Brain microvascular endothelial cell (primary cell): Measurements from ENCODE around the gene SASH1.

Experiments
- DNase-seq: peaks from one replicate; pipeline ENCODE4 v3.0.0-alpha.2; 2020
- H3K27ac ChIP-seq: fragments of 250-450 bp; sonication (Bioruptor Pico); 2 replicates; pipeline ENCODE4 v1.5.1; 2020; ENCODE audit warnings: mild to moderate bottlenecking, moderate library complexity
- H3K27me3 ChIP-seq: fragments of 250-450 bp; sonication (Bioruptor Pico); replicated peaks from 2 replicates; pipeline ENCODE4 v1.5.1; 2020; ENCODE audit warnings: mild to moderate bottlenecking
- H3K36me3 ChIP-seq: fragments of 250-450 bp; sonication (Bioruptor Pico); replicated peaks from 2 replicates; pipeline ENCODE4 v1.5.1; 2020; ENCODE audit warnings: mild to moderate bottlenecking
- H3K4me3 ChIP-seq: 2 replicates; pipeline ENCODE4 v1.5.1; 2011; ENCODE audit warnings: low read depth, mild to moderate bottlenecking, control low read depth, low read length, moderate library complexity
- CTCF ChIP-seq: IDR thresholded peaks from 2 replicates; pipeline ENCODE4 v1.5.1; 2011; ENCODE audit warnings: low read depth, mild to moderate bottlenecking, moderate library complexity, low read length, control low read depth, inconsistent platforms; ENCODE audit errors: missing control alignments
- in situ Hi-C: cut with HindIII; loops from 2 replicates; pipeline ENCODE4 v1.10.0; 2017; ENCODE audit warnings: low sequenced_read_pairs, low pct_ligation_motif_present

SASH1 gene

DNA sequence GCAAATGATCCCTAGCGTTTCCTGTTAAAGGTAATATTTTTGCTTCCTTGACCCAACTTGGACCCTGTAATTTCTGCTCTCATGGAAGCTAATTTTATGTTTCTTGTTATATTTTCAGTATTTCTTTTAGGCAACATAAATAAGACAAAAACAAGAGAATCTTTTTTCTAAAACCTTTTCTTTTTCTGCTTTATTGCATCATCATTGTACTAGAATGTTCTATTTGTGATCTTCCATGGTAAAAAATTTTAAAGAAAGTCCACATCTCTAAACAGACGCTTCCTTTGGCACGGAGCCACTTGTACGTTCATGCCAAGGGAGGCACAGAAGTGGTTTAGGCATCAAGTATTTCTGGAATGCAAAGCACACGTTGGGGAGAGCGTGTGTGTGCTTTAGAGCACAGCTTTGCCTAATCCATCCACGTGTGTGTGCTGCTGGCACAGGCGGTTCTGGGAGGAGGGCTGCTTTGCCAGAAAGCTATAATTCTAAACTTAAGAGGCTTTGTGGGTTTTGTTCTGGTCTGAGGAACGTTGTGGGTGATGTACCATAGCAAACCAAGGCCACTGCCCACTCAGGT lies 98.3 kb downstream of the SASH1 start:
- Histone ChIP-seq H3K4me3 (no peak overlapping the region), H3K36me3 (no peaks in the 10 kb centered on the region), H3K27ac (peak overlapping the region; percentile 34), H3K27me3 (no peaks in the 10 kb centered on the region)
- no peak for TF ChIP-seq CTCF
- in situ Hi-C loops, result no loop called here
- peak; percentile 52 for DNase-seq

- Histone ChIP-seq H3K4me3 (no peak overlapping the region), H3K27me3 (no peaks in the 10 kb centered on the region), H3K27ac (peak overlapping the region; percentile 34), H3K36me3 (no peaks in the 10 kb centered on the region)
- in situ Hi-C loops, result no loop called here
- TF ChIP-seq CTCF, result no peak
- DNase-seq, result peak; percentile 15
Observed at GRCh38 chr6:148441454-148441911, 98.8 kb downstream of the SASH1 start.

DNA sequence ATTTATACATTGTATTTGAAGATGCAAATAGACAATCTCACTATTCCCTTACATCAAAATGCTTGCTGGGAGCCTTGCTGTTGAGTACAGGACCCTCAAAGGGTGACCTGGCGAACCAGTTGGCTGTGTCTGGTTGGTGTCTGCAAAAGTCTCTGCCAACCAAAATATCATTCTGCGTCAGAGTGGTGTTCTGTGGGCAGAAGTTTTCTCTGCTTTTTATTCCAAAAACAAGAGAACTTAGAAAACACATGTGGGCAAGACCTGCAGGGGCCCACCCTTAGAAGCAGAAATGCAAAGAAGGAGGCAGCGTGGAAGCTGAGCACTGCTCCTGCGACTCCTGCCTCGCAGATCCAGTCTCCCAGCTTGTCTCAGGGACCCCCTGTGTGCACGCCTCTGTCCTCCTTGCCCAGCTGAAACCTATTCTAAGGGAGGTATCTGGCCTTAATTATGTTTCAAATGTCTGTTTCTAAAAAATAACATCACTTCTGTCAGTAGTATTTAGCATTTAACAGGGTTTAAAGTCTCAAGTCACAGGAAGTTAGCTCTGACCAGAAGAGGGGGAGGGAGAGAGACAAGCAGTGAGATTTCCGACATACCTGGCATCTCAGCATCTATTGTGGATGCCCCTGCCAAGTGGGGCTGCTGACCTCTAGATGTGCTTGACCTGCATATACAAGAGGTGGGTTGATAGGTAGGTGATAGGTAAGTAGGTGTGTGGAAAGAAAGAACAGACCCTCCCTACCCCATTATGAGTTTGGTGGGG lies 101.3 kb downstream of the SASH1 start:
- Histone ChIP-seq H3K27me3 (no peaks in the 10 kb centered on the region), H3K4me3 (no peak overlapping the region), H3K36me3 (no peaks in the 10 kb centered on the region), H3K27ac (no peak overlapping the region)
- DNase-seq, result no peak
- in situ Hi-C loops, result no loop called here
- no peak for TF ChIP-seq CTCF

GRCh38 chr6:148445116-148445515 lies 102.5 kb downstream of the SASH1 start:
- Histone ChIP-seq H3K36me3 (no peaks in the 10 kb centered on the region), H3K27me3 (no peaks in the 10 kb centered on the region), H3K4me3 (no peak overlapping the region), H3K27ac (peak overlapping the region; percentile 8)
- in situ Hi-C loops, result no loop called here
- no peak for TF ChIP-seq CTCF
- DNase-seq, result no peak

GRCh38 chr6:148445620-148446019 lies 103.0 kb downstream of the SASH1 start:
- Histone ChIP-seq H3K4me3 (no peak overlapping the region), H3K27me3 (no peaks in the 10 kb centered on the region), H3K27ac (peak overlapping the region; percentile 8), H3K36me3 (no peaks in the 10 kb centered on the region)
- in situ Hi-C loops, result no loop called here
- peak; percentile 77 for DNase-seq
- no peak for TF ChIP-seq CTCF
